HG03521 (cell line): Measurements from ENCODE around the gene CHAD.
"Not testable (repeated sequence)": the region's sequence is repeated elsewhere in the genome, so short reads cannot be mapped to it uniquely, and the experiment has no call there.

Experiments
- ATAC-seq: cut with Tn5 transposase; IDR thresholded peaks from one replicate; pipeline ENCODE4 v1.9.1; 2021; ENCODE audit warnings: mild to moderate bottlenecking, moderate library complexity; ENCODE audit not compliant: unreplicated experiment

The CHAD gene

DNA sequence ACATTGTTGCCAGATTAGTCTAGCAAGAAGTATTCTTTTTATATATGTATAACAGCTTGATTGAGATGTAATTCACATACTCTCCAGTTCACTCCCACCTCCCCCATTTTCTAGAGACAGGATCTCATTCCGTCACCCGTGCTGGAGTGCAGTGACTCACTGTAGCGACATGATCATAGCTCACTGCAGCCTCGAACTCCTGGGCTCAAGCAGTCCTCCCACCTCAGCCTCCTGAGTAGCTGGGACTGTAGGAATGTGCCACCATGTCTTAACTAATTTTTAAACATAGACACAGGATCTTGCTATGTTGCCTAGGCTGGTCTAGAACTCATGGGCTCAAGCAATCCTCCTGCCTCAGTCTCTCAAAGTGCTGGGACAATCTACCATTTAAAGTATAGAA lies 6.7 kb upstream of the CHAD start:
- no peak for ATAC-seq

DNA sequence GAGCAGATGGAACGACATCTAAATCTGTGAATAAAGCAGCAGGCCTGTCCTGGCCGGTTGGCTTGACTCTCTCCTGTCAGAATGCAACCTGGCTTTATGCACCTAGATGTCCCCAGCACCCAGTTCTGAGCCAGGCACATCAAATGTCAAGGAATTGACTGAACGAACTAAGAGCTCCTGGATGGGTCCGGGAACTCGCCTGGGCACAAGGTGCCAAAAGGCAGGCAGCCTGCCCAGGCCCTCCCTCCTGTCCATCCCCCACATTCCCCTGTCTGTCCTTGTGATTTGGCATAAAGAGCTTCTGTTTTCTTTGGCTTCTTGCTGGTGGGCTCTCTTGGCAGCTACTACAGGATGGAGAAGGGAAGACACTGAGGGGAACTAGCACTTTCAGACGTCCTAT lies 5.8 kb upstream of the CHAD start:
- ATAC-seq = no peak

DNA sequence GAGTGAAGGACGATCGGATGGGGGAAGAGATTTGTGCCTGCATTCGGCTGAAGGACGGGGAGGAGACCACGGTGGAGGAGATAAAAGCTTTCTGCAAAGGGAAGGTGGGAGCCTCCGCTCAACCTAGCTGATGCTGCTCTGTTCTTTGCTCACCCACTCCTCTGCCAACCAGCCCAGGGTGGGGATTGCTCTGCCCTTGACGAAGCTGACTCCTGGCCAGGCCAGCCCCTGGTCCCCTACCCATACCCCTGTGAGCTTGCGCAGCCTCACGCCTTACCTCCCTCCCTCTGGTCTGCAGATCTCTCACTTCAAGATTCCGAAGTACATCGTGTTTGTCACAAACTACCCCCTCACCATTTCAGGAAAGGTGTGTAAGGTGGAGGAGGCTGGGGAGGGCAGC lies 5.2 kb upstream of the CHAD start:
- ATAC-seq = no peak

DNA sequence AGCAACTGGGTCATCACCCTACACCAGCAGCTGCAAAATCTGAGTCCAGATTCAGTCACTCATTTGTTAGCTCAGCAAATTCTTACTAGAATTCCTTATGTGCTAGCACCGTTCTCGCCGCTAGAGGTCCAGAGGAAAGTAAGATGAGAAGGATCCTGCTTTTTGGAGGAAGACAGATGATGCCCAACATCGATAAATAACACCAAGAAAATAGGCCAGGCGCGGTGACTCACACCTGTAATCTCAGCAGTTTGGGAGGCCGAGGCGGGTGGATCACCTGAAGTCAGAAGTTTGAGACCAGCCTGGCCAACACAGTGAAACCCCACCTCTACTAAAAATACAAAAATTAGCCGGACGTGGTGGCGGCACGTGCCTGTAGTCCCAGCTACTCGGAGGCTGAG lies 4.1 kb upstream of the CHAD start:
- not testable (repeated sequence) for ATAC-seq

DNA sequence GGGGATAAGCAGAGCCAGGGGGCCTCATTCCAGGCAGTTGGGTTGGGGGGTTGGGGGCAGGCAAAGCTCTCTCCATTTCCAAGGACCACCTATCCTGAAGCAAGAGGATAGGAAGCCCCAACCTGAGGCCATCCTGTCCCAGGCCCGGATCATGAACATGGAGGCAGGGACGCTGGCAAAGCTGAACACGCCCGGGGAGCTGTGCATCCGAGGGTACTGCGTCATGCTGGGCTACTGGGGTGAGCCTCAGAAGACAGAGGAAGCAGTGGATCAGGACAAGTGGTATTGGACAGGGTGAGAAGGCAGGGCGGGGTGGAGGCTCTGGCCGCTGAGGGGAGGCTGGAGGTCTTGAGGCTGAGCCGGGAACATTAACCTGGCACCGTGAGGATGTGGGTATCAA lies 3.6 kb upstream of the CHAD start:
- no peak for ATAC-seq

DNA sequence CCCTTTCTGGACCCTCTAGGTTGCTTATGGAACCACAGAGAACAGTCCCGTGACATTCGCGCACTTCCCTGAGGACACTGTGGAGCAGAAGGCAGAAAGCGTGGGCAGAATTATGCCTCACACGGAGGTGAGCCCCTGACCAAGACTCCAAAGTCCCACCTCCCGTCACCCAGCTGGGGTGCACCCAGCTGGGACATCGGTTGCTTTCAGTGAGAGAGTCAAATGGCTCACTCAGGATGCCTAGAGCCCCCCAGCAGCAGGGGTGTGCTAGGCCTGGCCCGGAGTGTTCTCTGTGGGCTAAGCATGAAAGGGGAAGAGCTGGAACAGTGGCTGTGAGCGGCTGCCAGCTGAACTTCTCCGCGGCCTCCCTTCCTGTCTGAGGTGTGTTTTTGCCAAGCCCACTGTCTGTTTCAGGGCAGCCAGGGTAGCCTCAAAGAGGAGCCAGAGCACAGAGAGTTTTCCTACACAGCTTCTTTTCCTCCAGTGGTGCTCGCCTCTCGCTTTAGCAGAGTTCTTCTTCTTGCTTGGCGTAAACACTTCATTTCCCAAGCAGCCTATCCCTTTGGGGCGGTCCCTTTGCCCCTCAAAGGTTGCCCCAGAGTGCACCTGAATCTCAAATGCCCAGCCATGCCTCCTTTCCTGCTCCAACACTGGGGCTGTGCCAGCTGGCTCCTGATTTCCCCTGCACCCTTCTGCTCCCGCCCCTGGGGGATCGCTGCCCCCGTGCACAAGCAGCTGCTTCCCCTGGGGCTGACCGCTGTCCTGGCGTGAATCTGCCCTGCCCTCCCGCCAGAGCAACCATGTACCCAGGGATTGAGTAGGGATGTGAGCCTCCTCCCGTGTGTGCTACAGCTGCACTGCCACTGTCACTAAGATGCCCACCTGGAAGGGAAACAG lies 2.6 kb upstream of the CHAD start:
- no peak for ATAC-seq

DNA sequence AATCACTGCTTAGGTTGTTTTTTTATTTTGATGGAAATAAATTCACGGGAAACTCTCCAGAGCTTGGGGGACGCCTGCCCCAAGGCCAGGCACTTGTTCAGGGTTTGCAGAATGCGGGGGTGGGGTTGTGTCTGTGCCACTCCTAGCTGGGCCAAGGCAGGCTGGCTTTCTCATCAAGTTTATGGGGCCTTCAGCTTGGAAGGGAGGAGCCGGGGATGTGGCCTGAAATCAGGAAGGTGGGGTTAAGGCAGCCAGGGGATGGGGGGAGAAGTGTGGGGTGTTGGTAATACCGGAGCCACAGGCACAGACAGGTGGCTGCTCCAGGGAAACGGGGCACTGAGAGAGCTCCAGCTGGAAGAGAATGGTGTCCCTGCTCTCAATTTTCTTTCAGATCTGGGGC lies 1.7 kb upstream of the CHAD start:
- no peak for ATAC-seq

DNA sequence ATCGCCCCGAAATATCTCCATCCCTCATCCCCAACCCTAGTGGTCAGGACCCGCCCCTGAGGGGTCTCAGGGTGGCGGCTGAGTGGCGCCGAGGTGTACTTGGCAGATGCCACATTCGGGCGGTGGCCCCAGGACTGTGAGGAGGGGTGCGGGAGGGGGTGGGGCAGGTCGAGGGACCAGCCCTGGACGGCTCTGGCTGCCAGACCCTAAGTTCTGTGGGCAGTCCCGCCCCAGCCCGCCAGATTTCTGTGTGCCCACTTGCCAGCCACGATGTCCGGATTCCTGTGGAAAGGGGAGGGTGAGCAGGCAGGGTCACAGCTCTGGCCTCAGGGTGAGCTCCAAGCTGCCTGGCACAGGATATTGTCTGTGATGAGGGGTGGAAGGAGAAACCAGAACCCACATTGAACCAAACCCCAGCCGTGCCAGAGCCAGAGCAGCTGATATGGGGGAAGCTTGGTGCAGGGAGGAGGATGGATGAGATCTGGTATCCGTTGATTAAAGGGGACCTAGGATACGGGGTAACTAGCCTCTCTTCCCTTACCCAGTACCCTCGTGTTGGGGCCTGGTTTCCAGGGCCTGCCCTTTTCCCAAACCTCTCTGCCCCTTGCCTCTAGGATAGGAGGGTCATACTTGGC lies 1.1 kb upstream of the CHAD start:
- no peak for ATAC-seq

DNA sequence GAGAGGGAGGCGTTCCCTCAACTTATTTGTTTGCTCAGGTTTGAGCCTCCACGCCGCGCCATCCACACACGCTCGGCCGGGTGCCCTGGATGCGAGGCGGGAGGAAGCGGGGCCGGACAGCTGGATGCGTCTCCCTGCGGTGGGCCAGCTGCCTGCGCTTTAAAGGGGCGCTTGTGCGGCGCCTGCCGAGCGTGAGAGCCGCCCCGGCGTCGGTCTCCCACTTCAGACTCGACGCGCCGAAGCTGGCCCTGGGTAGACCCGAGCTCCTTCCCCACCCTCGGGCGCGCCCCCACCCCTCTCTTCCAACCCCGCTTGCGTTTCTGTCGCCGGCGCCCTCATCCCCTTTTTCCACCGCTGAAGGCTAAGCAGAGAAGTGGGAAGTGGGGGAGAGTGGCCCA lies 527 bp upstream of the CHAD start:
- ATAC-seq = no peak

DNA sequence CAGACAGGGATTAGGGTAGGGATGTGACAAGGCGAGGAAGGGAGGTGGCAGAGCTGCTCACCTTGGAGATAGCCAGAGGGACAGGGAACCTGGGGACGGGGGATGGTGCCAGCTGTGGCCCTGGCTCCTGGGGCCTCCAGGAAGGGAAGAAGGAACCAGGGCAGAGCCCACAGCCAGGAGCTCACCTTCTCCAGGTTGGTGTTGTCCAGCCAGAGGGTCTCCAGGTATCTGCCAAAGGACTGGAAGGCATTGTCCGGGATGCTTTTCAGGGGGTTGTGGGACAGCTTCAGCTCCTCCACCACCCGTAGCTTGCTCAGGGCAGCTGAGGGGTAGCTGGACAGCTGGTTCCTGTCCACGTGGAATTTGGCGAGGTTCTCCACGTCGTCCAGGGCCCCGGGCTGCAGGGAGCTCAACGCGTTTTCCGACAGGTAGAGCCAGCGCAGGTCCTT lies 801 bp downstream of the CHAD start:
- no peak for ATAC-seq

DNA sequence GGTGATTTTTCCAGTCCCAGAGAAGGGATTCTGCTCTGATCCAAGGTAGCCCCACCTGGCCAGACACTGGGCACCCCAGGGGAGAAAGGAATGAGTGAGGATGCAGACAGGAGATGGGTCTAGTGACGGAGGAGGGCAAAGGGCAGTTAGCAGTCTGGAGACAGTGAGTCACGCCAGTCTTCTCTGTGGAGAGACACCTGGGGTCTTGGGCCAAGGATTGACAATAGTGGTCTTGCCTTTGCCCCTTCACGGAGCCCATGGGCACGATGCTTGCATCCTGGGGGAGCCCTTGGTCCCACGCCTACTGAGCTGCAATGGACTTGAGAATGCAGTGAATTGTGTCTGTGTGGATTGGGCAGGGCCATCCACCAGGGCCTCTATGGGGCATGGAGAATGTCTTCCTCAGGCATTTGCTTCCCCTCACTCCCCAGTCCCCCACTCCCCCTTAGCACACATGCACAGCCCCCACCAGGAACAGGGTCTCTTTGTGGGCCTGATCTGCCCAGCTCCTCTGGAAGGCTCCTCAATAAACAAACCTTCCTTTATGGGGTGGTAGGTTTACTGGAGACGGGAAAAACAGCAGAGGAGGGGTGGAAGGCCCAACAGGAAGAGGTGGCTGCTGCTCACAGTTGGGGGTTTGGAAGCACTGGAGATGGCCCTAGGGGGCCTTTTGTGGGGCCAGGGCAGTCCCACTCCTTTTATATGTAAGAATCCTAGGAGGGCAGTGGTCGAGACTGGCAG lies 1.4 kb downstream of the CHAD start:
- no peak for ATAC-seq

DNA sequence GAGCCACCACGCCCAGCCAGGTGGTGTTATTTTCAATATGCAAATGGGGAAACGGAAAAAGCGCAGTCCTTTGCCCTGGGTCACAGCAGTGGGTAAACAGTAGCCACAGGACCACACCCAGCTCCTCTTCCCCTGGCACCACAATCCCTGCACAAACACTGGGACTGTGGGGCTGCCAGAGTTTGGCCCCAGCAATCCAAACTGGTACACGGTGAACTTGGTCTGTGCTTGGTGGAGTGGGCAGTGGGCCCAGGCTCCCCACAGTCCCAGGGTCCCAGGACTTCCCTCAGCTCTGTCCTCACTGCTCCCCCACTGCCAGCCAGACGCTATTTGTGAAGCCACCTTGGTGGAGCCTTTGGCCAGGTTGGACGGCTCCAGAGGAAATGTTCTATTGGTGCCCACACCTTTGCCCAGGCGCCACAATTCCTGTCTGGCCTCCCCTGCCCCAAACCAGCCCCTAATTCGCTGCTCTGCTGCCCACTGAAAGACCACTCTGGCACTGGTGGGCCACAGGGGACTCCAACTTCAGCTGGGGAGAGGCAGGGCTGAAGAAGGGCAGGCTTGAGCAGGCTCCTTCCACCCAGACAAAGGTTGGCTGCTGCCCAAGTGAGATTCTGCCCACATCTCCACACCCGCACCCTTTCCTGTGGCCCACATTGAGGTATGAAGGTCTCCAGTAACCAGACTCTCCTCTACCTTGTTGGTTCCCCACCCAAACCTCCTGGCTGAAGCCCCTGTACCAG lies 2.1 kb downstream of the CHAD start:
- no peak for ATAC-seq

DNA sequence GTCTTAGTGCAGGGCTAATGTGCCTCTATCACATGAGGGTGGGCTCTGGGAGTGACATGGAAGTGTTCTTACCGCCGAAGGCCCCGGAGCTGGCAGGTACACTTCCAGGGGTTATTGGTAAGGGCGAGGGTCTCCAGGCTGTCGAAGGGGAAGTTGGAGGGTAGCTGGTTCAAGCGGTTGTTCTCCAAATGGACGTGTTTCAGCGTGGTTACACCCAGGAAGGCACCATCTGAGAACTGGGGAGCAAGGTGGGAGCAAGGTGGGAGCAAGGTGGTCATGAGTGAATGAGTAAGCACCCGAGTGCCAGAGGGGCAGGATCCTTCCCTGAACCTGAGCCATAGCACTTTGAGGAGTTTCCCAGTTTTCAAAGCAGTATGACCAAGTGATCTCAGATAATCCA lies 3.0 kb downstream of the CHAD start:
- ATAC-seq = no peak

DNA sequence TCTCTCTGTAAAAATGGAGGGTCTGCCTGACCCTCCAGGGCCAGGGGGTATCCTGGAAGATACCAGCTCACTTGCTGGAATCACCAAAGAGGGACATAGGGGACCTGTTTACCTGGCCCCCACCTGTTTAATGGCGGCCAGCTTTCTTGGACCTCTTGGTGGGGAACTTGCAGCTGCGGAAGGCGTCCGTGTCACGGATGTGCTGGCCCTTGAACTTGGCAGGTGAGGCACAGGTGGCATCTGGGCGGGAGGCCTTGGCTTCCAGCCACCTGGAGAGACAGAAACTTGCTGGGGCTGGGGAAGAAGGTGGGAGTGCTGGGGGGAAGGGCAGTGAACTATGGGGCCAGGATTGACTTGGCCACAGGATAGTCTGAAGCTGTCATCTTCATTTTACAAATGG lies 3.5 kb downstream of the CHAD start:
- ATAC-seq = no peak

DNA sequence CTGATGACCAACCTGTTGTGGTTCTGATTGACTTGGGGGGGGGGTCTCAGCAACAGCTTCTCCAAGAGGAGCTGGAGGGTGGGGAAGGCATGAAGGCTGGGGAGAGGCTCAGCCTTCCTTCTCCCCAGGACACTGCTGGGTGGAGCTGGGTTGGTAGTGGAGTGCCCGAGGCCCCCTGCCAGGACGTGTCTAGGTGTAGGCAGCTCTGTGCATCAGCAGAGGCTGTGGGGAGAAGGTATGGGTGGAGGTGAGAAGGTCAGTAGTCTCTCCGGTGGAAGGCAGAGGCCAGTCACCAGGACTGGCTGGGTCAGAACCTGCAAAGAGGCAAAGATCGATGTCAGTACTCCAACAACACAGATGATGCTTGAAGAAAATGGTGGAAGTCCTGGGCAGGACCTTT lies 3.9 kb downstream of the CHAD start:
- ATAC-seq = no peak

DNA sequence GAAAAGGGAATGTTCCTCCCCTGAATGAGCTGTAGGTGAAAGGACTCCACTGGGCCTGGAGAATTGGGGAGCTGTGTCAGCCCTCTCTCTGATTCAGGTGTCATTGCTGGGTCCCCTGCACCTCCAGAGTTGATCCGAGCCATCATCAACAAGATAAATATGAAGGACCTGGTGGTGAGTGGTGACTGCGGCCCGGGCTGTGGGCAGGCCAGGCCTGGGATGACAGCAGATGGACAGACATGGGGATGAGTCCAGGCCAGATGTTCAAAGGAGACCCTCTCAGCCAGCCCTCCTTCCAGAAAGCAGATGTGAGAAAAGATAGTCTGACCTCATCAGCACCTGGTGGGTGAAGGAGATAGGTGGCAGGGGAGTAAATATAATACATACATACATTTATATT lies 4.6 kb downstream of the CHAD start:
- ATAC-seq = no peak

DNA sequence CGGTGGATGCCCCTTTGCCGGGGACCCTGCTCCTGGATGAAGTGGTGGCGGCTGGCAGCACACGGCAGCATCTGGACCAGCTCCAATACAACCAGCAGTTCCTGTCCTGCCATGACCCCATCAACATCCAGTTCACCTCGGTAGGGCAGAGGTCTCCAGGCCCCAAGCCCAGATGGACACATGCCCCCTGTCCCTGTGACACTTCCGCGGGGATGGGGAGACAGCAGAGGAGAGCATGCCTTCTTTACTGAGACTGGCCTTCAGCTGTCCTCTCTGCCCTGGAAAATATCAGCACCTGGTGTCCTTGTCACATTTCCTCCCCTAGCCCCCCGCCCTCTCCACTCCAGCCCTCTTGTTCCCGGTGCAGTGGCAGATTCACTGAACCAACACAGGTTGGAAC lies 6.2 kb downstream of the CHAD start:
- no peak for ATAC-seq

DNA sequence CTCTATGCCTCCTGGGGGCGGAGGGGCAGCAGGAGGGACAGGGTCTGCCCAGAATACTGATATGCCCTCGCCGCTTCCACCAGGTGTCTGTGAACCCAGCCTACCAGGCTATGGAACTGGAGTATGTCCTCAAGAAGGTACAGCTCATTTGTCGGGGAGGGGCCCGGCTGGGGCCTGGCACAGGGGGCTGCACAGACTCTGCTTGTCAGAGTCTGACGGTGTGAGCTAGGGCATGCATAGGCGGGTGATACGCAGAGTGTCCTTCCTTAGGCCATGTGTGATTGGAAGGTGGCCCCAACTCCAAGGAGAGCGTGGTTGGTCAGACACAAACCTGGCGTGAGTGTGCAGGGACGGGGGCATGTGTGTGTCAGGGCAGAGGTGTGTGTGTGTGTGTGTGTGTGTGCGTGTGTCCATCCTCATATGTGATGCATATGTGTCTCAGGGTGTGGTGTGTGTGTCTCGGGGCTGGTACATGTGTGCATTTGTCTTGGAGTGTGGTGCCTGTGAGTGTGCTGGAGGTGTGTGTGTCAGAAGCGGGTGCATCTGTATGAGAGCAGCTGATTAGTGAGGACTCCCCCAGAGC lies 7.0 kb downstream of the CHAD start:
- no peak for ATAC-seq

DNA sequence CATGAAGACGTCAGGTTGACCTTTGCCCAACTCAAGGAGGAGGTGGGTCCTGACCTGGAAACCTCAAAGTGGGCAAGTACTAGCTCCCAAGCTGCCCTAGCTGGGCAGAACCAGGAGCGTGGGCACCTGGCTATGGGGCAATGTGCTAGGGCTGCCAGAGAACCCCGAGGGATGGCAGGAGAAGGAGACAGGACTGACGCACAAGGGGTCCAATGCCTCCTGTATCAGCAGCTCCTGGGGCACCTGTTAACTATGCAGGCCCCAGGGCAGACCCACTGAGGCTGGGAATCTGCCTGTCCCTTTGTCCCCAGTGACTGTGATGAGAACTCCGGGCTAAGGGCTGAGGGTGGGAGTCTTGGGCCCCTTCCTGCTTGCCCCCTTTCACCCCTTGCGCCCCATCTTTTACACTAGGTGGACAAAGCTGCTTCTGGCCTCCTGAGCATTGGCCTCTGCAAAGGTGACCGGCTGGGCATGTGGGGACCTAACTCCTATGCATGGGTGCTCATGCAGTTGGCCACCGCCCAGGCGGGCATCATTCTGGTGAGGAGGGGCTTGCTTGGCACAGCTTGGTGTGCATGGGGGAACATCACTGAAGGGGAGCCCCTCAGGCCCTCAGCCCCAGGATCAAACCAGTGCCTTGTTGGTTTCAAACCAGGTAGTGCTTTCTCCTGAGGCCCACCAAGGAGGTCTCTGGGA lies 7.7 kb downstream of the CHAD start:
- ATAC-seq = no peak

DNA sequence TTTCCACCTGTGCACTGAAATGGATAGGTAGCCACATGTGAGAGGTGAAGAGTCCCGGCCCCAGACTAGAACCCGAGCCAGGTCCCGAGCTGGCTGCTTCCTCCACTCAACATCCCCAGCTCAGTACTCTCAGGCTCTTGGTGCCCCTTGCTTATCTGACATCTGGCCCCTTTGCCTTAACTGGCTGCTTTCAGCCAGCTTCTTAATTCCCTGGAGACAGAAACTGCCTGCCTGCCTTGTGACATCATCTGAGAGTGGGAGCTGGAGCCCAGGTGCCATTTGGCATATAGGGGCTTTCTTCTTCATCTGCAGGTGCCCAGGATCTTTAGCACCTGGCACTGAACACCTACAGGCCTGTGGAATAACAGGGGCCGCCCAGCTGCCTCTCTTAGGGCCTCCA lies 8.9 kb downstream of the CHAD start:
- ATAC-seq = no peak
